ENCODE data around the gene NTF3.

NTF3 gene

GRCh38 chr12:5432011-5432400 lies at the start of gene NTF3:
NTF3 (plus strand) TSS chr12:5432108; CDS start chr12:5432325, 217 bp downstream.
- no peak for DNase-seq (ENCODE audit: low read depth)
- no peak for TF ChIP-seq CTCF (IDR thresholded peaks at IDR 0.05; ENCODE audit: control insufficient read depth, insufficient read depth, low read depth, low read length, missing control alignments)
- peak within 1 kb of the TSS; percentile 87 for H3K4me3 ChIP-seq (ENCODE audit: control insufficient read depth, low read depth, low read length)

GRCh38 chr12:5384015-5384414 lies 47.9 kb upstream of the NTF3 start:
- H3K4me3 ChIP-seq (ENCODE audit: control insufficient read depth, low read depth, low read length): no peak overlapping the region
- peak; percentile 65 for DNase-seq (ENCODE audit: low read depth)
- no peak for TF ChIP-seq CTCF (IDR thresholded peaks at IDR 0.05; ENCODE audit: control insufficient read depth, insufficient read depth, low read depth, low read length, missing control alignments)

GRCh38 chr12:5388581-5389535 lies 43.0 kb upstream of the NTF3 start:
- no peak for TF ChIP-seq CTCF (IDR thresholded peaks at IDR 0.05; ENCODE audit: control insufficient read depth, insufficient read depth, low read depth, low read length, missing control alignments)
- no peak overlapping the region for H3K4me3 ChIP-seq (ENCODE audit: control insufficient read depth, low read depth, low read length)
- DNase-seq (ENCODE audit: low read depth): peak; percentile 8

GRCh38 chr12:5390174-5390799 lies 41.6 kb upstream of the NTF3 start:
- no peak for DNase-seq (ENCODE audit: low read depth)
- no peak for TF ChIP-seq CTCF (IDR thresholded peaks at IDR 0.05; ENCODE audit: control insufficient read depth, insufficient read depth, low read depth, low read length, missing control alignments)
- no peak overlapping the region for H3K4me3 ChIP-seq (ENCODE audit: control insufficient read depth, low read depth, low read length)

GRCh38 chr12:5391653-5392052 lies 40.3 kb upstream of the NTF3 start:
- no peak for TF ChIP-seq CTCF (IDR thresholded peaks at IDR 0.05; ENCODE audit: control insufficient read depth, insufficient read depth, low read depth, low read length, missing control alignments)
- no peak overlapping the region for H3K4me3 ChIP-seq (ENCODE audit: control insufficient read depth, low read depth, low read length)
- peak; percentile 7 for DNase-seq (ENCODE audit: low read depth)

- H3K4me3 ChIP-seq (ENCODE audit: control insufficient read depth, low read depth, low read length): no peak overlapping the region
- DNase-seq (ENCODE audit: low read depth): no peak
Measured at GRCh38 chr12:5392961-5393360, 38.9 kb upstream of the NTF3 start.

More at GRCh38 chr12:5392961-5393360, 38.9 kb upstream of the NTF3 start:
- TF ChIP-seq CTCF (IDR thresholded peaks at IDR 0.05; ENCODE audit: control insufficient read depth, insufficient read depth, low read depth, low read length, missing control alignments): no peak
